SKM-1 (cell line): ENCODE measurements around the gene LSM11.
A peak's percentile ranks its signal among the peaks of the same experiment; 100 is the strongest.
"Not testable (repeated sequence)": the region's sequence is repeated elsewhere in the genome, so short reads cannot be mapped to it uniquely, and the experiment has no call there.

Experiments used
- DNase-seq: peaks from one replicate; lab custom pipeline; 2025; ENCODE audit not compliant: unreplicated experiment; lab: John Stamatoyannopoulos, UW

LSM11 gene

GRCh38 chr5:157743163-157744050, at the start of gene LSM11:
Gene LSM11, plus strand, starts transcription at chr5:157743712. Its CDS starts 39 bp downstream, at chr5:157743751.
- DNase-seq = peak; percentile 38

- DNase-seq = not testable (repeated sequence)
These were observed 49.7 kb upstream of the LSM11 start for GRCh38 chr5:157693816-157694215.

- not testable (repeated sequence) for DNase-seq
These were observed 47.4 kb upstream of the LSM11 start for GRCh38 chr5:157696154-157696553.

GRCh38 chr5:157698674-157699073, 44.8 kb upstream of the LSM11 start:
- DNase-seq = not testable (repeated sequence)

- no peak for DNase-seq
These were observed 39.8 kb upstream of the LSM11 start for GRCh38 chr5:157703736-157704135.

- no peak for DNase-seq
These were observed 34.6 kb upstream of the LSM11 start for GRCh38 chr5:157708866-157709265.

GRCh38 chr5:157709346-157709745, 34.2 kb upstream of the LSM11 start:
- DNase-seq = no peak

- no peak for DNase-seq
These were observed 33.1 kb upstream of the LSM11 start for GRCh38 chr5:157710431-157710830.

GRCh38 chr5:157710882-157711281, 32.6 kb upstream of the LSM11 start:
- DNase-seq = no peak

- DNase-seq = no peak
These were observed 29.5 kb upstream of the LSM11 start for GRCh38 chr5:157713830-157714595.

- DNase-seq = no peak
These were observed 29.0 kb upstream of the LSM11 start for GRCh38 chr5:157714596-157714864.

GRCh38 chr5:157718519-157718918, 25.0 kb upstream of the LSM11 start:
- peak; percentile 59 for DNase-seq

- no peak for DNase-seq
These were observed 24.3 kb upstream of the LSM11 start for GRCh38 chr5:157719245-157719644.

- no peak for DNase-seq
These were observed 22.4 kb upstream of the LSM11 start for GRCh38 chr5:157721159-157721558.

- DNase-seq = not testable (repeated sequence)
These were observed 20.6 kb upstream of the LSM11 start for GRCh38 chr5:157722895-157723294.

GRCh38 chr5:157726607-157727006, 16.9 kb upstream of the LSM11 start:
- not testable (repeated sequence) for DNase-seq

- DNase-seq = not testable (repeated sequence)
These were observed 15.7 kb upstream of the LSM11 start for GRCh38 chr5:157727858-157728257.

- DNase-seq = no peak
These were observed 13.7 kb upstream of the LSM11 start for GRCh38 chr5:157729858-157730257.

GRCh38 chr5:157730900-157731271, 12.6 kb upstream of the LSM11 start:
- DNase-seq = no peak

GRCh38 chr5:157731272-157732129, 12.0 kb upstream of the LSM11 start, which contains the start of gene THG1L:
Gene THG1L, plus strand, starts transcription at chr5:157731420. Its CDS starts 21 bp downstream, at chr5:157731441.
- DNase-seq = peak; percentile 94

- DNase-seq = no peak
These were observed 11.4 kb upstream of the LSM11 start for GRCh38 chr5:157732130-157732514.
